C4-2B (cell line): ENCODE measurements around the gene L3MBTL2.

Experiments used
- ZFX ChIP-seq: fragments of 450-650 bp; IDR thresholded peaks from 2 replicates; pipeline ENCODE4 v1.6.1; 2017
- TF ChIP-seq, protein P1 (sequence below): fragments of 450-650 bp; conservative IDR thresholded peaks from 2 replicates; pipeline ENCODE4 v1.5.1; 2017; ENCODE audit warnings: mild to moderate bottlenecking

DNA sequence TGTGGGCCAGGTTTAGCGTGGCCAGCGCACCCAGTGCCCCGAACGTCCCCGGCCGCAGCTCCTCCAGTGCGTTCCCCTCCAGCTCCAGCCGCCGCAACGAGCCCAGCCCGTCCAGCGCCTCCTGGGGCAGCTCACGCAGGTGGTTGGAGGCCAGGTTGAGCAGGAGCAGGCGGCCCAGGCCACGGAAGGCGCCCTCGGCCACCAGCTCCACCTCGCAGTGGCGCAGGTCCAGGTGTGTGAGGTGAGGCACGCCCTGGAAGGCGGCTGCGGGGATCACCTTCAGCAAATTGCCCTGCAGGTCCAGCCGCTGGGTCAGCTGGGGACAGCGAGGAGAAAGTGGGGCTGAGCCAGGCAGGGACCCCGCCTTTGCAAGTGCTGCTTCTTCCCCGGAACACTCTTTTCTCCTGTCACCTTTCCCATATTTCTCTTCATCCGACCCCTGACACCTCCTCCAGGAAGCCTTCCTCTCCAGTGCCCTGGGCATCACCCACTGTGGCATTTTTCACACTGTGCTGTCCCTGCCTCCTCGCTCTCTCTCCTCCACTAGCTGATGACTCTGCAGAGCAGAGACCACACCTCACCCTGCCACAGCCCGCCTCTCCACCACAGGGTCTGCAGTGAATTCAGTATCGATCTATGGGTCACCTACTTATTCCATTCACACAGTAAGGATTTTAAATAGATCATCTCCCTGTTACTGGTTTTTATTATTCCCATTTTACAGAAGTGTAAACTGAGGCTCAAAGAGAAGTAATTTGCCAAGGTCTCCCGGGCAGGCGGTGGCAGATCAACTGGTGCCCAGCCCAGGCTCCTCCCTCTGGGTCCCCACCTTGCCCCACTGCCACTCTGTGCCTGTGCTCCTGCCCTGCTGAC, 33.7 kb downstream of the L3MBTL2 start:
- TF ChIP-seq, protein P1, sequence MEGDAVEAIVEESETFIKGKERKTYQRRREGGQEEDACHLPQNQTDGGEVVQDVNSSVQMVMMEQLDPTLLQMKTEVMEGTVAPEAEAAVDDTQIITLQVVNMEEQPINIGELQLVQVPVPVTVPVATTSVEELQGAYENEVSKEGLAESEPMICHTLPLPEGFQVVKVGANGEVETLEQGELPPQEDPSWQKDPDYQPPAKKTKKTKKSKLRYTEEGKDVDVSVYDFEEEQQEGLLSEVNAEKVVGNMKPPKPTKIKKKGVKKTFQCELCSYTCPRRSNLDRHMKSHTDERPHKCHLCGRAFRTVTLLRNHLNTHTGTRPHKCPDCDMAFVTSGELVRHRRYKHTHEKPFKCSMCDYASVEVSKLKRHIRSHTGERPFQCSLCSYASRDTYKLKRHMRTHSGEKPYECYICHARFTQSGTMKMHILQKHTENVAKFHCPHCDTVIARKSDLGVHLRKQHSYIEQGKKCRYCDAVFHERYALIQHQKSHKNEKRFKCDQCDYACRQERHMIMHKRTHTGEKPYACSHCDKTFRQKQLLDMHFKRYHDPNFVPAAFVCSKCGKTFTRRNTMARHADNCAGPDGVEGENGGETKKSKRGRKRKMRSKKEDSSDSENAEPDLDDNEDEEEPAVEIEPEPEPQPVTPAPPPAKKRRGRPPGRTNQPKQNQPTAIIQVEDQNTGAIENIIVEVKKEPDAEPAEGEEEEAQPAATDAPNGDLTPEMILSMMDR: no peak
- TF ChIP-seq ZFX: no peak
